ENCODE measurements around the gene TNF. TPM values are rescaled to one million over a fixed set of nuclear protein-coding genes. Genes with fewer than 3 reads are reported as not detected.
"Not testable (repeated sequence)": the region's sequence is repeated elsewhere in the genome, so short reads cannot be mapped to it uniquely, and the experiment has no call there.

The TNF gene
- total RNA-seq, 1 donor from 2014 or later, result 0.60 TPM

- Mint-ChIP-seq H3K36me3 (no peaks in the 10 kb centered on the region), H3K4me3 (no peak within 1 kb of the TSS), H3K27me3 (ENCODE audit: low read depth) (peaks cover 10% of the 10 kb centered on the region), H3K27ac (no peak within 1 kb of the TSS), H3K4me1 (peaks cover 9% of the 10 kb centered on the region), H3K9me3 (no peaks in the 10 kb centered on the region)
- TF ChIP-seq CTCF (IDR thresholded peaks at IDR 0.05; ENCODE audit: unreplicated experiment), result no peak
- DNase-seq (ENCODE audit: low spot score in 2 of 2, unreplicated experiment in 2 of 2), result no peak
Measured at GRCh38 chr6:31586008-31586407, 10.6 kb downstream of the TNF start, which contains the start of gene LST1. Gene LST1 (plus strand): TSS chr6:31586277. CDS start chr6:31587300, 1,023 bp downstream.

GRCh38 chr6:31586599-31587281, 11.4 kb downstream of the TNF start:
- H3K4me1 Mint-ChIP-seq, result peaks cover 2% of the 10 kb centered on the region
- no peak overlapping the region for H3K4me3 Mint-ChIP-seq
- no peaks in the 10 kb centered on the region for H3K9me3 Mint-ChIP-seq
- no peak for DNase-seq (ENCODE audit: low spot score in 2 of 2, unreplicated experiment in 2 of 2)
- H3K27ac Mint-ChIP-seq, result no peak overlapping the region
- H3K27me3 Mint-ChIP-seq (ENCODE audit: low read depth), result peaks cover 10% of the 10 kb centered on the region
- H3K36me3 Mint-ChIP-seq, result no peaks in the 10 kb centered on the region
- no peak for TF ChIP-seq CTCF (IDR thresholded peaks at IDR 0.05; ENCODE audit: unreplicated experiment)

- H3K9me3 Mint-ChIP-seq, result no peaks in the 10 kb centered on the region
- no peak for DNase-seq (ENCODE audit: low spot score in 2 of 2, unreplicated experiment in 2 of 2)
- H3K27ac Mint-ChIP-seq, result no peak overlapping the region
- peaks cover 8% of the 10 kb centered on the region for H3K27me3 Mint-ChIP-seq (ENCODE audit: low read depth)
- no peaks in the 10 kb centered on the region for H3K4me1 Mint-ChIP-seq
- no peak for TF ChIP-seq CTCF (IDR thresholded peaks at IDR 0.05; ENCODE audit: unreplicated experiment)
- H3K4me3 Mint-ChIP-seq, result no peak overlapping the region
- H3K36me3 Mint-ChIP-seq, result no peaks in the 10 kb centered on the region
Measured at GRCh38 chr6:31587791-31588777, 12.7 kb downstream of the TNF start.

GRCh38 chr6:31588871-31589650, 13.7 kb downstream of the TNF start:
- Mint-ChIP-seq H3K9me3 (no peaks in the 10 kb centered on the region), H3K27me3 (ENCODE audit: low read depth) (peaks cover 8% of the 10 kb centered on the region), H3K4me3 (no peak overlapping the region), H3K36me3 (no peaks in the 10 kb centered on the region), H3K27ac (no peak overlapping the region), H3K4me1 (no peaks in the 10 kb centered on the region)
- no peak for DNase-seq (ENCODE audit: low spot score in 2 of 2, unreplicated experiment in 2 of 2)
- TF ChIP-seq CTCF (IDR thresholded peaks at IDR 0.05; ENCODE audit: unreplicated experiment), result no peak

GRCh38 chr6:31590691-31591090, 15.3 kb downstream of the TNF start:
- not testable (repeated sequence) for H3K27me3 Mint-ChIP-seq (ENCODE audit: low read depth); H3K4me1 Mint-ChIP-seq; H3K36me3 Mint-ChIP-seq; H3K9me3 Mint-ChIP-seq; H3K4me3 Mint-ChIP-seq; H3K27ac Mint-ChIP-seq; DNase-seq (ENCODE audit: low spot score in 2 of 2, unreplicated experiment in 2 of 2)

All from mesothelial cell of epicardium (in vitro differentiated cells).